HCT116 (cell line): ENCODE measurements around the gene SMIM36. TPM values are rescaled to one million over a fixed set of nuclear protein-coding genes. Genes with fewer than 3 reads are reported as not detected.
"Not testable (repeated sequence)": the region's sequence is repeated elsewhere in the genome, so short reads cannot be mapped to it uniquely, and the experiment has no call there.

ENCODE experiments used
- ATAC-seq: fragments of 200-7000 bp; cut with Tn5 transposase; 2 replicates; pipeline ENCODE4 v1.9.1; 2020; ENCODE audit warnings: mild to moderate bottlenecking, moderate library complexity
- BruUV-seq: library from RNA; stranded (reverse); fragments of 400-500 nt; replicated peaks from 2 replicates; lab custom pipeline; 2021; lab: Mats Ljungman, UMichigan
- CTCF ChIA-PET: fragments of 300-600 bp; sonication (Branson Sonifier 250); formaldehyde crosslinking; loops from one replicate; lab custom pipeline; 2021; ENCODE audit warnings: antibody characterized with exemption; lab: Charles Lee
- POLR2A ChIA-PET: fragments of 300-600, 350-600 bp; sonication (Branson Sonifier 250); formaldehyde crosslinking; loops from one replicate; lab custom pipeline; 2021; ENCODE audit warnings: antibody characterized with exemption; lab: Charles Lee
- RAD21 ChIA-PET, 2 experiments: fragments of 300-600 bp; sonication (Branson Sonifier 250); formaldehyde crosslinking; loops; one replicate each; lab custom pipeline; 2023; ENCODE audit warnings: low total read pairs in 2 of 2; ENCODE audit not compliant: uncharacterized antibody in 2 of 2, unreplicated experiment in 2 of 2, low non-redundant PET in 1 of 2; lab: Charles Lee
- DNase-seq: peaks from one replicate; pipeline ENCODE4 v3.0.0-alpha.2; 2010; ENCODE audit warnings: low read depth, low spot score
- H2AFZ ChIP-seq: fragments of 200-600 bp; shearing (Covaris generic), sonication (generic); 2 replicates; pipeline ENCODE4 v1.6.1; 2017; ENCODE audit warnings: low read depth, mixed run types, mixed read lengths, antibody characterized with exemption, low read length; ENCODE audit not compliant: poor library complexity, severe bottlenecking
- H3K27ac ChIP-seq: 2 replicates; pipeline ENCODE4 v1.5.1; 2012; ENCODE audit warnings: low read depth, low read length
- H3K27me3 ChIP-seq: fragments of 200-600 bp; sonication (generic); 2 replicates; pipeline ENCODE4 v1.6.1; 2016; ENCODE audit warnings: mixed run types, low read length, mixed read lengths; ENCODE audit not compliant: insufficient read depth
- H3K36me3 ChIP-seq, 2 experiments: fragments of 200-500 bp in 1 of 2; fragments of 200-600 bp in 1 of 2; sonication (Bioruptor generic) in 1 of 2; sonication (generic) in 1 of 2; 2 replicates each; pipeline versions ENCODE4 v1.5.1 to v1.6.1; 2014 to 2016; ENCODE audit warnings: low read length in 2 of 2, inconsistent platforms in 1 of 2, mixed read lengths in 1 of 2, mixed run types in 1 of 2; ENCODE audit not compliant: insufficient read depth in 2 of 2, control insufficient read depth in 1 of 2
- H3K4me1 ChIP-seq, 2 experiments: fragments of 200-600 bp in 1 of 2; sonication (generic) in 1 of 2; 2 replicates each; pipeline versions ENCODE4 v1.5.1 to v1.6.1; 2012 to 2017; ENCODE audit warnings: low read length in 2 of 2, inconsistent platforms in 1 of 2, mild to moderate bottlenecking in 1 of 2, mixed read lengths in 1 of 2, mixed run types in 1 of 2, moderate library complexity in 1 of 2; ENCODE audit not compliant: insufficient read depth in 2 of 2, control insufficient read depth in 1 of 2
- H3K4me2 ChIP-seq: fragments of 200-600 bp; sonication (generic); 2 replicates; pipeline ENCODE4 v1.6.1; 2017; ENCODE audit warnings: mixed run types, low read length, mixed read lengths
- H3K4me3 ChIP-seq, 2 experiments: fragments of 200-600 bp in 1 of 2; sonication (generic) in 1 of 2; replicated peaks in 1 of 2; 2 replicates each; pipeline ENCODE4 v1.5.1; 2011 to 2016; ENCODE audit warnings: low read length in 2 of 2, control low read depth in 1 of 2, low read depth in 1 of 2, mild to moderate bottlenecking in 1 of 2, mixed read lengths in 1 of 2, mixed run types in 1 of 2
- H3K79me2 ChIP-seq: fragments of 200-600 bp; sonication (generic); 2 replicates; pipeline ENCODE4 v1.6.1; 2017; ENCODE audit warnings: mild to moderate bottlenecking, mixed run types, low read length, moderate library complexity, mixed read lengths; ENCODE audit not compliant: insufficient read depth
- H3K9ac ChIP-seq: fragments of 200-600 bp; sonication (generic); 2 replicates; pipeline ENCODE4 v1.6.1; 2016; ENCODE audit warnings: low read length, mixed read lengths
- H3K9me2 ChIP-seq: fragments of 200-600 bp; sonication (generic), shearing (Covaris generic); 2 replicates; pipeline ENCODE4 v1.6.1; 2017; ENCODE audit warnings: mixed run types, mild to moderate bottlenecking, moderate library complexity; ENCODE audit not compliant: insufficient read depth
- H3K9me3 ChIP-seq, 2 experiments: fragments of 200-500 bp in 1 of 2; fragments of 200-600 bp in 1 of 2; sonication (Bioruptor generic) in 1 of 2; sonication (generic) in 1 of 2; 2 replicates each; pipeline ENCODE4 v1.6.1; 2014 to 2017; ENCODE audit warnings: low read length in 2 of 2, mixed read lengths in 2 of 2, inconsistent platforms in 1 of 2, low read depth in 1 of 2, mild to moderate bottlenecking in 1 of 2, mixed run types in 1 of 2, moderate library complexity in 1 of 2; ENCODE audit not compliant: control insufficient read depth in 1 of 2, insufficient read depth in 1 of 2
- H4K20me1 ChIP-seq: fragments of 200-600 bp; sonication (generic), shearing (Covaris generic); 2 replicates; pipeline ENCODE4 v1.6.1; 2017; ENCODE audit warnings: mixed run types, mild to moderate bottlenecking, moderate library complexity; ENCODE audit not compliant: insufficient read depth
- ATF3 ChIP-seq: IDR thresholded peaks from 2 replicates; pipeline ENCODE4 v1.6.1; 2012
- CBX3 ChIP-seq: IDR thresholded peaks from 2 replicates; pipeline ENCODE4 v1.6.1; 2012; ENCODE audit warnings: low read depth
- EGR1 ChIP-seq: IDR thresholded peaks from 2 replicates; pipeline ENCODE4 v1.6.1; 2012; ENCODE audit warnings: low read depth
- ELF1 ChIP-seq: IDR thresholded peaks from 2 replicates; pipeline ENCODE4 v1.6.1; 2012; ENCODE audit warnings: low read depth, borderline replicate concordance
- EZH2 ChIP-seq: fragments of 200-600 bp; sonication (generic); IDR thresholded peaks from 2 replicates; pipeline ENCODE4 v1.6.1; 2017; ENCODE audit warnings: antibody characterized with exemption, mixed run types
- POLR2A ChIP-seq: IDR thresholded peaks from 2 replicates; pipeline ENCODE4 v1.7.0; 2011; ENCODE audit warnings: borderline replicate concordance; ENCODE audit not compliant: insufficient read depth, insufficient read length; ENCODE audit errors: extremely low read depth
- SIN3A ChIP-seq: IDR thresholded peaks from 2 replicates; pipeline ENCODE4 v1.6.1; 2012; ENCODE audit warnings: low read depth
- SP1 ChIP-seq: IDR thresholded peaks from 2 replicates; pipeline ENCODE4 v1.6.1; 2012; ENCODE audit warnings: low read depth
- ZFX ChIP-seq: fragments of 450-650 bp; IDR thresholded peaks from 2 replicates; pipeline ENCODE4 v1.6.1; 2017
- intact Hi-C: fragments of 100-400 bp; cut with micrococcal nuclease; formaldehyde crosslinking; loops from 2 replicates; pipeline ENCODE4 v1.10.0; 2022
- total RNA-seq: library from RNA; stranded (reverse); gene quantifications from one replicate; pipeline ENCODE4 v1.2.1, GENCODE V29; 2021; ENCODE audit not compliant: unreplicated experiment

Gene SMIM36
- total RNA-seq, 1 experiment from 2014 or later, result 0.37 TPM

- ATAC-seq, H3K9me3 ChIP-seq, H3K36me3 ChIP-seq, BruUV-seq, intact Hi-C loops, H3K27ac ChIP-seq, H3K79me2 ChIP-seq, H4K20me1 ChIP-seq, H3K9ac ChIP-seq, H3K4me1 ChIP-seq, CTCF ChIA-PET, DNase-seq, H3K4me3 ChIP-seq, H3K9me2 ChIP-seq, POLR2A ChIA-PET, RAD21 ChIA-PET, H3K27me3 ChIP-seq, H2AFZ ChIP-seq, H3K4me2 ChIP-seq: not testable (repeated sequence)
Observed at GRCh38 chr17:55465771-55466170, 45.5 kb downstream of the SMIM36 start.

- ChIA-PET RAD21 (no interaction called here), POLR2A (no interaction called here), CTCF (no interaction called here)
- no peaks in the 10 kb centered on the region for H4K20me1 ChIP-seq
- no peak overlapping the region for H2AFZ ChIP-seq
- no peak overlapping the region for H3K4me2 ChIP-seq
- H3K9me3 ChIP-seq, result no peaks in the 10 kb centered on the region
- H3K9me2 ChIP-seq, result no peaks in the 10 kb centered on the region
- TF ChIP-seq POLR2A (no peak), ATF3 (no peak), SP1 (no peak), ZFX (no peak), EGR1 (no peak), ELF1 (no peak), CBX3 (no peak), EZH2 (no peak), SIN3A (no peak)
- peaks cover 0 to 11% of the 10 kb centered on the region in 2 experiments; a peak in 3 of 4 replicates for H3K4me1 ChIP-seq
- H3K27me3 ChIP-seq, result no peaks in the 10 kb centered on the region
- no peak overlapping the region for H3K27ac ChIP-seq
- H3K9ac ChIP-seq, result no peak overlapping the region
- DNase-seq (no peak), ATAC-seq (no peak)
- no TSS peak for BruUV-seq
- H3K36me3 ChIP-seq, result no peaks in the 10 kb centered on the region
- H3K79me2 ChIP-seq, result no peaks in the 10 kb centered on the region
- H3K4me3 ChIP-seq, result no peak overlapping the region
- intact Hi-C loops, result no loop called here
Observed at GRCh38 chr17:55463600-55463999, 47.7 kb downstream of the SMIM36 start.
